Keratinocyte (primary cell): ENCODE results near the gene SLC1A1. TPM values are rescaled to one million over a fixed set of nuclear protein-coding genes. Genes with fewer than 3 reads are reported as not detected.

Experiments used
- DNase-seq: peaks from one replicate; pipeline ENCODE4 v3.0.0-alpha.2; 2011; ENCODE audit warnings: low read depth, missing footprints, low spot score
- FAIRE-seq: peaks from 2 replicates; lab custom pipeline; 2011; peaks lifted over from hg19 to GRCh38; lab: Jason Lieb, UNC
- H2AFZ ChIP-seq: 2 replicates; pipeline ENCODE4 v1.6.0; 2012; ENCODE audit warnings: low read length, control low read depth, inconsistent platforms; ENCODE audit not compliant: control insufficient read depth
- H3K27ac ChIP-seq: 2 replicates; pipeline ENCODE4 v1.5.1; 2011; ENCODE audit warnings: low read length; ENCODE audit not compliant: control insufficient read depth, insufficient read depth
- H3K27me3 ChIP-seq: 3 replicates; pipeline ENCODE4 v1.6.0; 2011; ENCODE audit warnings: low read length; ENCODE audit not compliant: control insufficient read depth, insufficient read depth; ENCODE audit errors: extremely low read depth
- H3K36me3 ChIP-seq, 2 experiments: 2 replicates in 1 of 2; 3 replicates in 1 of 2; pipeline ENCODE4 v1.5.1; 2011; ENCODE audit warnings: low read length in 2 of 2, mild to moderate bottlenecking in 1 of 2; ENCODE audit not compliant: control insufficient read depth in 2 of 2, insufficient read depth in 2 of 2; ENCODE audit errors: extremely low read depth in 1 of 2
- H3K4me1 ChIP-seq: 3 replicates; pipeline ENCODE4 v1.5.1; 2011; ENCODE audit warnings: low read length; ENCODE audit not compliant: control insufficient read depth, insufficient read depth; ENCODE audit errors: extremely low read depth
- H3K4me2 ChIP-seq: 3 replicates; pipeline ENCODE4 v1.6.0; 2011; ENCODE audit warnings: low read depth, low read length; ENCODE audit not compliant: control insufficient read depth, insufficient read depth; ENCODE audit errors: extremely low read depth
- H3K4me3 ChIP-seq, 3 experiments: fragments of 200-600 bp in 1 of 3; sonication (generic) in 1 of 3; 2 replicates in 2 of 3; 3 replicates in 1 of 3; pipeline ENCODE4 v1.5.1; 2011 to 2016; ENCODE audit warnings: low read length in 3 of 3, mild to moderate bottlenecking in 3 of 3, control low read depth in 2 of 3, inconsistent platforms in 1 of 3, low read depth in 1 of 3, mixed read lengths in 1 of 3, mixed run types in 1 of 3, moderate library complexity in 1 of 3; ENCODE audit not compliant: control insufficient read depth in 2 of 3, insufficient read depth in 2 of 3; ENCODE audit errors: extremely low read depth in 1 of 3
- H3K79me2 ChIP-seq: 2 replicates; pipeline ENCODE4 v1.6.0; 2012; ENCODE audit warnings: low read length; ENCODE audit not compliant: control insufficient read depth, insufficient read depth
- H3K9ac ChIP-seq: 3 replicates; pipeline ENCODE4 v1.6.0; 2011; ENCODE audit warnings: low read length; ENCODE audit not compliant: control insufficient read depth, insufficient read depth; ENCODE audit errors: extremely low read depth
- H3K9me1 ChIP-seq: 3 replicates; pipeline ENCODE4 v1.6.0; 2011; ENCODE audit warnings: low read length; ENCODE audit not compliant: control insufficient read depth, insufficient read depth; ENCODE audit errors: extremely low read depth
- H3K9me3 ChIP-seq: 2 replicates; pipeline ENCODE4 v1.5.1; 2012; ENCODE audit warnings: low read depth, low read length; ENCODE audit not compliant: control insufficient read depth
- H4K20me1 ChIP-seq: 3 replicates; pipeline ENCODE4 v1.6.0; 2011; ENCODE audit warnings: low read length; ENCODE audit not compliant: control insufficient read depth, insufficient read depth; ENCODE audit errors: extremely low read depth
- CTCF ChIP-seq, 3 experiments: IDR thresholded peaks in 1 of 3; conservative IDR thresholded peaks in 1 of 3; optimal IDR thresholded peaks in 1 of 3; 2 replicates in 2 of 3; 3 replicates in 1 of 3; pipeline versions ENCODE3 to v1.5.1; 2011; ENCODE audit warnings: low read length in 3 of 3, mild to moderate bottlenecking in 3 of 3, moderate library complexity in 2 of 3, control low read depth in 1 of 3, inconsistent platforms in 1 of 3; ENCODE audit not compliant: insufficient read depth in 2 of 3; ENCODE audit errors: extremely low read depth in 1 of 3
- EZH2 ChIP-seq: IDR thresholded peaks from one replicate; pipeline ENCODE4 v1.6.1; 2012; ENCODE audit warnings: inconsistent platforms, mild to moderate bottlenecking, low read length, moderate library complexity
- dilution Hi-C: fragments of 300-500 bp; cut with MboI; formaldehyde crosslinking; loops from one replicate; pipeline ENCODE4 v1.7.0; 2020; ENCODE audit warnings: low sequenced_read_pairs; ENCODE audit not compliant: extremely low pct_ligation_motif_present
- polyA plus RNA-seq, 5 experiments: library from polyadenylated mRNA; depleted of rRNA in 3 of 5; stranded (reverse) in 3 of 5; stranded (forward) in 1 of 5; unstranded in 1 of 5; fragments of >200 nt; gene quantifications; 1 replicate in 1 of 5; 2 replicates in 3 of 5; 3 replicates in 1 of 5; pipeline versions ENCODE4 v1.2.1 to v1.2.3, GENCODE V29; 2011 to 2012; ENCODE audit warnings: missing spikeins in 2 of 5, low read depth in 1 of 5, low replicate concordance in 1 of 5

Gene SLC1A1
- polyA plus RNA-seq, 1 donor (not counting 4 experiments of a cell fraction or from before 2014, with no cell fraction given): 0.20 TPM

GRCh38 chr9:4549751-4550295 lies 59.6 kb downstream of the SLC1A1 start:
- Histone ChIP-seq H3K27ac (no peak overlapping the region), H3K9me1 (no peaks in the 10 kb centered on the region), H3K9me3 (no peaks in the 10 kb centered on the region), H3K27me3 (no peaks in the 10 kb centered on the region), H3K4me3 (no peak overlapping the region), H4K20me1 (no peaks in the 10 kb centered on the region), H2AFZ (no peak overlapping the region), H3K4me2 (no peak overlapping the region), H3K36me3 (no peaks in the 10 kb centered on the region), H3K9ac (no peak overlapping the region), H3K79me2 (no peaks in the 10 kb centered on the region), H3K4me1 (no peaks in the 10 kb centered on the region)
- TF ChIP-seq EZH2: no peak
- TF ChIP-seq CTCF (optimal IDR thresholded peaks at IDR 0.05 in 1 of 3, IDR thresholded peaks at IDR 0.05 in 1 of 3, conservative IDR thresholded peaks at IDR 0.05 in 1 of 3; ENCODE audit: extremely low read depth in 1 of 3, insufficient read depth in 2 of 3, low read length in 3 of 3): no peak
- no peak for DNase-seq
- FAIRE-seq: no peak
- dilution Hi-C loops: no loop called here

GRCh38 chr9:4550777-4551484 lies 60.7 kb downstream of the SLC1A1 start:
- Histone ChIP-seq H3K4me1 (no peaks in the 10 kb centered on the region), H3K79me2 (no peaks in the 10 kb centered on the region), H2AFZ (no peak overlapping the region), H3K9me1 (no peaks in the 10 kb centered on the region), H3K4me3 (no peak overlapping the region), H3K9me3 (no peaks in the 10 kb centered on the region), H3K9ac (no peak overlapping the region), H4K20me1 (no peaks in the 10 kb centered on the region), H3K36me3 (no peaks in the 10 kb centered on the region), H3K27ac (no peak overlapping the region), H3K27me3 (no peaks in the 10 kb centered on the region), H3K4me2 (no peak overlapping the region)
- no peak for TF ChIP-seq CTCF (optimal IDR thresholded peaks at IDR 0.05 in 1 of 3, IDR thresholded peaks at IDR 0.05 in 1 of 3, conservative IDR thresholded peaks at IDR 0.05 in 1 of 3; ENCODE audit: extremely low read depth in 1 of 3, insufficient read depth in 2 of 3, low read length in 3 of 3)
- TF ChIP-seq EZH2: no peak
- dilution Hi-C loops: no loop called here
- FAIRE-seq (no peak), DNase-seq (no peak)
